Stimulated activated CD4-positive, alpha-beta T cell treated with anti-CD3 and anti-CD28 coated beads, TNF-alpha, amount 100 ng/mL, for 4 hours (primary cell): ENCODE results near the gene GNAT2.

ENCODE experiments used
- DNase-seq, 3 experiments: peaks; one replicate each; pipeline ENCODE4 v3.0.0-alpha.2; 2020; ENCODE audit warnings: low read depth in 3 of 3

The GNAT2 gene

DNA sequence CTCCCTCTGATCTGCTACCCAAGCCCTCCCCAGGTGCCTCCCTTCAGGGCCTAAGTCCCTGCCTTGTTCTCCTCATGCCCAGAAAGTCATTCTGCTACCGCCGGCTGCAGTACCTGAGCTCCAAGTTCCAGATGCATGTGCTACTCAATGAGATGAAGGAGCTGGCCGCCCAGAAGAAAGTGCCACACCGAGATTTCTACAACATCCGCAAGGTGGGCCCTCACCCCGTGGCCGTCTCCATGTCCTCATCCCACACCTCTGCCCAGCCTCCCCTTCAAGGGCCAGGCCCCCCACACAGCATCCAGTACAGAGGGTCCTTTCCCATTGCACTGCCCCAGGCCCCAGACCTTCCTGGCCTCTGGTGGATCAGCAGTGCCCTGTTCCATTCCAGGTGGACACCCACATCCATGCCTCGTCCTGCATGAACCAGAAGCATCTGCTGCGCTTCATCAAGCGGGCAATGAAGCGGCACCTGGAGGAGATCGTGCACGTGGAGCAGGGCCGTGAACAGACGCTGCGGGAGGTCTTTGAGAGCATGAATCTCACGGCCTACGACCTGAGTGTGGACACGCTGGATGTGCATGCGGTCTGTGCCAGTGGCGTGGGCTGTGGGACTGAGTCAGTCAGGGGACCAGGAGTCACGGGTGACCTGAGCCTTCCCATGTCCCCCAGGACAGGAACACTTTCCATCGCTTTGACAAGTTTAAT, 8.4 kb upstream of the GNAT2 start:
- DNase-seq = no peak

DNA sequence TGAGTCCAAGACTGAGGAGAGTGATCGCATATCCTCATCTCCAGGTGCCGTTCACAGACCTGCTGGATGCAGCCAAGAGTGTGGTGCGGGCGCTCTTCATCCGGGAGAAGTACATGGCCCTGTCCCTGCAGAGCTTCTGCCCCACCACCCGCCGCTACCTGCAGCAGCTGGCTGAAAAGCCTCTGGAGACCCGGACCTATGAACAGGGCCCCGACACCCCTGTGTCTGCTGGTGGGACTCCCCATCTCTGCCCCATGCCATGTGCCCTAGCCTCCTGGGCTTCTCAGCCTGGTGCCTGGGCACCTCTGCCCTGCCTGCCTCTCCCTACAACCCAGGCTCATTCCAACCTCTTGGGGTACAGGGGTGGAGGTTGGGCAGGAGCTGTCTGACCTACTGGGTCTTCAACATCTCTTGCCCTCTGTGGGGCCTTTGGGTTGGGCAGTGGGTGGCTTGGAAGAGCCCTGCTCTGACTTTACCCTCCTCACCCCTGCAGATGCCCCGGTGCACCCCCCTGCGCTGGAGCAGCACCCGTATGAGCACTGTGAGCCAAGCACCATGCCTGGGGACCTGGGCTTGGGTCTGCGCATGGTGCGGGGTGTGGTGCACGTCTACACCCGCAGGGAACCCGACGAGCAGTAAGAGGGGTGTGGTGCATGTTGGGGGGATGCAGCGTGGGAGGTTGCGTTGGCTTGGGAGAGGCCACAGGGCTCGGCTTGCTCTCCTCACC, 7.4 kb upstream of the GNAT2 start:
- no peak for DNase-seq

DNA sequence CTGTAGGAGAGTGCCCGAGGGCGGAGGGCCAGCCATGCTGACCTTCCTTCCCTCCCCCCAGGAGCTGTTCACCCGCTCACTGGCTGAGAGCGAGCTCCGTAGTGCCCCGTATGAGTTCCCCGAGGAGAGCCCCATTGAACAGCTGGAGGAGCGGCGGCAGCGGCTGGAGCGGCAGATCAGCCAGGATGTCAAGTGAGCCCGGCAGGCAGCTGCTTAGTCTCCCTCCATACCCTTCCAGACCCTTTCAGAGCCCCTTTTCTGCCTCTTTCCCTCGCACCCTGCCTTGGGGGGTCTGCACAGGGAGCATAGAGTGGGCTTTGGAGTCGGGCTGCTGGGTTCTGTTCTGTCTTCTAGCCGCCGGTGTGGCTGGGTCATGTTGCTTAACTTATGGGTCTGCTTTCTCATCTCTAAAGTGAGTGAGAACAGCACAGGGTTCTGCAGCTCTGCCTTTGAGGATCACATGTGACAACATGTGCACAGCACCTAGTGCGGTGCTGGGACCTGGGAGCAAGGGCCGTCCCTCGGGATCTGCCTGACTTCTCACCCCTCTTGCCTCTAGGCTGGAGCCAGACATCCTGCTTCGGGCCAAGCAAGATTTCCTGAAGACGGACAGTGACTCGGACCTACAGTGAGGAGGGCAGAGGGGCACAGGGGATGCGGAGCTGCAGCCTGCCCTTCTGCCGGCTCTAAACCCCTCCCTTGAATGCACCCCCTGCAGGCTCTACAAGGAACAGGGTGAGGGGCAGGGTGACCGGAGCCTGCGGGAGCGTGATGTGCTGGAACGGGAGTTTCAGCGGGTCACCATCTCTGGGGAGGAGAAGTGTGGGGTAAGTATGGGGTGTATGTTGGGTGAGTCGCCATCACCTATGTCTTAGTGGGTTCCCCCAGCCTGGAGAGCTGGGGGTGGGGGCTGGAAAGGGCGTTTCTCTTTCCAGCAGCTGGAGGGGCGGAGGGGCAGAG, 6.5 kb upstream of the GNAT2 start:
- DNase-seq = no peak

DNA sequence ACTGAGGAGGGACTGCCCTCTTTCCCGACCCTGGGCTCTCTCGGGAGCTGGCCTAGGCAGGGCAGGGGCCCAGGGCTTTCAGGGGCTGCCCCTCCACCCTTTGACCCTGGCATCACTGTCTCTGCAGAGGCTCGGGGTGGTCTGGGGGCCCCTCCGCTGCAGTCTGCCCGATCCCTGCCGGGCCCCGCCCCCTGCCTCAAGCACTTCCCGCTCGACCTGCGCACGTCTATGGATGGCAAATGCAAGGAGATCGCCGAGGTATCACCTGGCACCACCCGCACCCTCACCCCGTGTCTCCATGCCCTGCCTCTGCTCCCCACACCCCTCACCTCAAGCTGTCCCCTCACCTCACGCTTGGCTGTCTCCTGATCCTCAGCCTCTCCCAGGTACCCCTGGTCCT, 5.8 kb upstream of the GNAT2 start:
- DNase-seq = no peak

DNA sequence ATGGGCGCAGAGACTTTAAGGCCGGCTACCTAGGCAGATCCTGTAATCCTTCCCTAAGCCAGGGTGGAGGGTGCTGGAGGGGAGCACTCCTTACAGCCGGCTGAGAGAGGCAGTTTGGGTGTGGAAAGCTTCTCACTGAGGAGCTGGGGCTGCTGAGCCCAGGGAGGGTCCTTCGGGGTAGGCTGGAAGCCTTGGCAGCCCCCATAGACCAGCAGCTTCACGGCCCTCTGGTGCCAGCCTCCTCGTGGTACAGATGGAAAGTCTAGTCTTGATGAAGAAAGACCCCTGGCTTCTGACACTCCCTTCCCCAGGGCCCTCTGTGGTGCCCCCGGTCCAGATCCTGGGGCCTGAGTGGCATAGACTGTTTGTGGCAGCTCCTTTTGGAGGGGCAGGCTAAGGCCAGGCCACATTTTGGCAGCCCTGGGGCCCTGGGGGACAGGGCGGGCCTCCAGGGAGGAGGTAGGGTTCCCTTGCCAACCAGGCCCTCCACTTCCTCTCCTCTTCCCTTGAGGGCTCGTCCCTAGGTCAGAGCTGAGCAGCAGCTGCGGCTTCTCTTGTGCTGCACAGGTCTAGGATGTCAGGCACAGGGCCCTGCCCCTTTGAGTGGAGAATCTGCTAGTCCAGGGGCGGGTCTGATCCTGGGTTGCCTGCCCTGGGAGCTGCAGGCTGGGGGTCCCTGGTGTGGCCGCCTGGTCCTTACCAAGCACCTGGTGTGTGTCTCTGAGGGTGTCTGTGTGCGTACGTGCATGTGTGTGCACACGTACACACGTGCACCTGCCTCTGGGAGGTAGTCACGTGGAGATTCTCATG, 5.0 kb upstream of the GNAT2 start:
- no peak for DNase-seq

DNA sequence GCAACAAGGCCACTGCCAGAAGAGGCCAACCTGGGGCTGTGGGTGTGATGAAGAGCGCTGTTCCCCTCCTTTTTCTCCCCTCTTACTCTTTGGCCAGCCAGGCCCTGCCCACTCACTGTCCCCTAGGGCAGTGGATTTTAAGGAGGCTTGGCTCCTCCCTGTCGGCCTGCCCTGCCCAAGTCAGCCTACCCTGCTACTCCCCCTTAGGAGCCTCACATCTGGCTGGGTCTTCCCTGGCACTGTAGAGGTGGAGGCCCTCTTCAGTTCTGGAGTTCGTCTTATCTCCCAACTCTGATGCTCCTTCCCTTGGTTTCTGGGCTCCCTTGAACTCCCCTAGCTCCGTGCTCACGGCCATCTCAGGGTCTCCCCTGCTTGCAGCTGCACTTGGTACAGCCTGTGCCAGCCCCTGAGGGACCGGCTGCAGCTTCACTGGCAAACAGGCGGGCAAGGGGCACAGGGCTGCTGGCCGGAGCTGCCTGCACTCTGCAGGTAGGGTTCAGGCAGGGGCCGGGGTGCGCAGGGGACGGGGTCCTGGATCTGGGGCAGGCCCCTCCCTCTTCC, 4.3 kb upstream of the GNAT2 start:
- DNase-seq = no peak

DNA sequence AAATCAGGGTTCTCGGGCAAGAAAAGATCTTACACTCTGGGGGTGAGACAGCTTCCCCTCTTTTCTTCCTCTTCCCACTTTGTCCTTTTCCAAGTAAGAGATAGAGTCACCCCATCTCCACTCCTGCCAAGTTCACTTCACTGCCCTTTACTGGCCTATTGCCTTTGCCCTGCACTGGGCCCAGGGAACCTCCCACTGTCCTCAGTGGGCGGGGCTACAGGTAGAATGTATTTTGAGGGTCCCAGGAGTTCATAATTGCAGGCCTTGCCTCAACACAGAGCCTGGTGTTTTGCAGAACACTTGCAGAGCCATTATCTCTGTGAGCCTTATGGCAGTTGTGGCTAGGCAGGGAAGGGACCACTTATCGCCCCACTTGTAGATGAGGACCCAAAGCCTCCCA, 3.5 kb upstream of the GNAT2 start:
- no peak for DNase-seq

DNA sequence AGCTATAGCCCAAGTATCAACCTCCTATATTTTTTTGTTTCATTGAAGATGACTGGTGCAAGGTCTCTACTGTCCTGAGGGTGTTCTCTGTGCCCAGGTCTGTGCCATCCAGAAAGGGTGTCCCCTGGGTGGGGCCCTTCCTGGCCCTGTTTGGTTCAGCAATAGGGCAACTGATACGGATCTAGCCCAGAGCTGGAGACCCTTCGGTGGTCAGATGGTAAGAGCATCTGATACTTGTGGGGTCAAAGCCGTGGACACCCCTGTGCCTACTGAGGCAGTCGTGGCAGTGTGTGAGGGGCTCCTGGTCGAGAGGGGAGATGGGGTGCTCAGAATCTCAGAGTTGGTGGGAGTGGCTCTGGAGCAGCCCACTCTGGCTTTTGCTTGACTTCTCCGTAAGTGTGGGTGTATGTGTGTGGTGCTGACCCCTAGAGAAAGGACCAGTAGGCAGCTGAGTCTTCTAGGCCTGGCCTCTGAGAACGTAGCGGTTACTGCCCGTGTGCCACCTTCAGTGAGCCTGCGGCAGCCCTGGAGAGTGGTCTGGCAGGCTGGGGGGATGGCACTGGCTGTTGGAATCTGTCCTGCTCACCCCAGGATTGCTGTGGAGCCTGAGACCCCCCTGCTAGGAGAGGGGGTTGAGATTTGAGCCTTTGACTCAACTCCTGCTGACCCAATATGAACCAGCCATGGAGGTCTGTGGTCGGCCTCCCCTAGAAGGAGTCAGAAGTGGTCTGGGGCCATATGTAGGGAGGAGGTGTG, 2.9 kb upstream of the GNAT2 start:
- no peak for DNase-seq

DNA sequence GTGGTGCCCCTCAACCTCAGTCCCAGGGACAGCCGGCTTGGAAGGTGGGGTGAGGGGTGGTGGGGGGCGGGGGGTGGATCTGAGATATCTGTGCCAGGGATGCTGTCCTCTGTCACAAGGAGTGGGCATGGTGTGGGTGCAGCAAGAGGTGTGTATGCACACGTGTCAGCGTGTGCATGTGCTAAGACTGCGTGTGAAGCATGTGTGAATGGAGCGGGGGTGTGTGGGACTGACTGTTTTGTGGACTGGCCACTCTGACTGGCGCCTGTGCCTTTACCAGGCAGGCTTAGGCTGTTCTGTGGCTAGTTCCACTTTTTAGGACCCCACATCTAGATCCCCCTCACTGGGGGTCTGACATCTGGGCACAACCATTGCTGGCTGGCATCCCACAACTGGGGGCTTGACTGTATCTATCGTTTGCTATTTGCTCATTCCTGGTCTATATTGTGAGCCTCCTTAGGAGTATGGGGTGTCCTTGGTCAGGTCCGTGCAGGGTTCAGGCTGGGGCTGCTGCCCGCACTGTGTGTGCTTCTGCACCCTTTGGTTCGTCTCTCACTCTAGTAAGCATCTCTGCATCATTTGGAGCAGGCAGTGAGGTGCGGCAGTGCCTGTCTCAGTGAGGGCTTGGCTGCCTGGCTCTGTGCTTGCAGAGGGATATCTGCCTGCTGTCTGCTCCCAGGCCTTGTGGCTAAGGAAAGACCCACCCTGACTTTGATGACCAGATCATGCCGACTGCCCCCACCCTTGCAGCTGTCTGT, 2.1 kb upstream of the GNAT2 start:
- no peak for DNase-seq

DNA sequence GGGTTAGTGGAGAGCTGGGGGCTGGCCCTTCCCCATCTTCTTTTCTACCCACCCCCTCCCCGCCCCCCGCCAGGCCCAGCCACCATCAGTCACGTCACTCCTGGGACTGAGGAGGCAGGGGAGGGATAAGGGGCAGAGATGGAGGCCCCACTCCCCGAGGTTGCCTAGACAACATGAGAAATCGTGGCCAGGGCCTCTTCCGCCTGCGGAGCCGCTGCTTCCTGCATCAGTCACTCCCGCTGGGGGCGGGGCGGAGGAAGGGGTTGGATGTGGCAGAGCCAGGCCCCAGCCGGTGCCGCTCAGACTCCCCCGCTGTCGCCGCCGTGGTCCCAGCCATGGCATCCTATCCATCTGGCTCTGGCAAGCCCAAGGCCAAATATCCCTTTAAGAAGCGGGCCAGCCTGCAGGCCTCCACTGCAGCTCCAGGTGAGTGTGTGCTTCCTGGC, 1.4 kb upstream of the GNAT2 start:
- DNase-seq = peak; percentile 90 to 94 (median 91)

DNA sequence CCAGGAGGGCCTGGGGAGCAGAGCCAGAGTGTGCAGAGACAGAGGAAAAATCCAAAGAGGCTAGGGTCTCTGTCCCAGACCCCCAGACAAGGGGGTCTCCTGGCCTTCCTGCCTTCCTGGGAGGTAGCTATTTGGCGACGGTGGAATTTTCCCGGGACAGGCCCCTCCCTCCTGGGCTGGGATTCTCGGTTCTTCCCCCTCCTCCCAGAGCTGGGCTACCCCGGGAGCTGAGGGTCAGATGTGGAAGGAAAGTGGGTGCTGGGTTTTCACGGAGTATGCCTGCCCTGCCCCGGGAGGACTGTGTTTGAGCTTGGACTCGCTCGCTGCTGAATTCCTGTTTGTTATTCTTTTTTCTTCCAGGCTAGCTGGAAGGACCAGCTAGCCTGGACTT, 980 bp upstream of the GNAT2 start:
- DNase-seq = no peak

DNA sequence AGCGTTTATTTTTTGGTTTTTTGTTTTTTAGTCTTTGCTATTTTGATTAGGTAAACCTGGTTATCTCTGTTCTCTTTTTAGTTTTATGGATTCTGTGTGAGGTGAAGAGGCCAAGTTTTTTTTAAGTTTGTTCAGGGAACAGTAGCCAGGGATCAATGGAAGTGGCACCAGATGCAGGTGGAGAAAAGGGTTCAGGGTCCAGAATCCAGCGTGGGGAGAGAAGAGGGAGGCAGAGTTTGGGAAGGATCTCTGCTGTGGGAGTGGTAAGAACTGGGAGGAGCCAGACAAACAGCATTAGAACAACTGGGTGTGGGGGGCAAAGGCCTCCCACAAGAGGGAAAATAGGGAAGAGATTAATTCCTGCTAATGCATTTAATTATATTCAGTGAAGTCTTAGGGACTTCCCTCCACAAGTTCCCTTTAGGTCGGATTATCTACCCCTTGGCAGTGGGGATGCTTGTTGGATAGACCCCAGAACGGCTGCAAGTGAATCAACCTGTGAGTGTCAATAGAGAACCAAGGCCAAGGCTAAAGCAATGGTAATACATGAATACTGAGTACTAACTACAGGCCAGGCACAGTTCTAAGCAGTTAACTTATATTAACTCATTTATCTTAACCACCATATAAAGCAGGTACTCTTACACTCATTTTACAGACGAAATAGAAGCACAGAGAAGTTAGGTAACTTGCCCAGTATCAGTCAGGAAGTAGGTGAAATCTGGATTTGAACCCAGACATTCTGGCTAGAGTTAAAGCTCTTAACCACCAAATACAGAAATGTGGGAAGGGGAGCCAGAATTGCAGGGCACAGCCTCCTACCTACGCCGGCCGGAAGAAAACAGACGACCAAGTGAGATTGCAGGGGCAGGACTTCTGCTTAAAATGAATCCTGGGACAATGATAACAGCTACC, 498 bp downstream of the GNAT2 start:
- DNase-seq = no peak

DNA sequence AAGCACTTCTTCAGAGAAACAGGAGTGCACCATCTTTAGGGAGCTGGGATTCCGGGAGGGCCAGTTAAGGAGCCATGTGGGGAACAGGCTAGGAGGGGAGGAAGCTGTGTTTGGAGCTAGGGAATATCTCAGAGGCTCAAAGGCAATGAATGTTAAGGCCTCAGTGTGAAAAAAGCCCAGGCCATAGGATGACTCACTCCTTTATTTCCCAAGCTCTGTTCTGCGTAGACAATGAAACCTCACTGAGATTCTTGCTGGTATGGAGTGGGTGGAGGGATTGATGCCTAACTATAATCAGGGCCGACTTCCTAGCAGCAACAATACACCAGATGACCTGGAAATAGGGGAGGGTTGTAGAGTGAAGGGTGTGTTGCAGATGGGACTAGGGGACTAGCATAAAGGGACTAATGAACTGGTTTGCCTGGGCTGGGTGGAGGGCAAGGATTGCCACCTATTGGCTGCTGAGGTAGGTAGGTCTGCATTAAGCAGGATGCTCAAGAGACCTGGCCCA, 2.1 kb downstream of the GNAT2 start:
- no peak for DNase-seq

DNA sequence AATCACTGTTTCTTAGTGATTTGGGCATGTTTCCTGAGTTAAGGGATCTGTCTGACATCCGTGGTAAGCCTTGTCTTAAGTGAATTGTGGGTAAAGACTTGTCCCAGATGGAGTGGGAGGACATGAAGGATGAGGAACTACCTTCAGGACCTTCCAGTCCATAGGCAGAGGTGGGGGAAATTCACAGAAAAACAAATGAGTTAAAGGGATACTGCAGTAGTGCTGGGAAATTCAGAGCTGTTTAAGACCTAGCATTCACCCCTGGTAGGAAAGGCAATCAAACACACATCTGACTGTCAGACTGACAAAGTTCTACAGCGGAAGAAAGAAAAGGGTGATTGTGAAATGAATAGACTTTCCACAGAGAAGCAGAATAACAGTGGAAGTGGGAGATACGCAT, 3.0 kb downstream of the GNAT2 start:
- no peak for DNase-seq

DNA sequence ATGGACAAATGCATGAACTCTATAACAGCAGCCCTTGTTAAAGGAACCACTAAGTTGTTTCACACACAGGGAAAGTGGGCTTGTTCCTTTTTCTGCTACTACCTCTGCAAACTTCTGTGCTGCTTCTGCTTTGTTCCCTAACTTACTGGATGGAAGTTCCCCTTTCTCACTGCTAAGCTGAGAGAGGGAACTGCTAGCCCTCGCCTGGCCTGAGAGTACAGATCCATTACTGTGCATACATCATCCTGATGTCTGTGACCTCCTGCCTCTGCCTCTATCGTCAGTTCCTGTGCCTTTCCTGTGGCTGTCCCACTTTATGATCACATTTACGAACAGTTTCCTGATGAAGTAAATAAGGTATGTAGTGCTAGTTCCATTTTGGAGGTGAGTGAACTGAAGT, 3.5 kb downstream of the GNAT2 start:
- no peak for DNase-seq

DNA sequence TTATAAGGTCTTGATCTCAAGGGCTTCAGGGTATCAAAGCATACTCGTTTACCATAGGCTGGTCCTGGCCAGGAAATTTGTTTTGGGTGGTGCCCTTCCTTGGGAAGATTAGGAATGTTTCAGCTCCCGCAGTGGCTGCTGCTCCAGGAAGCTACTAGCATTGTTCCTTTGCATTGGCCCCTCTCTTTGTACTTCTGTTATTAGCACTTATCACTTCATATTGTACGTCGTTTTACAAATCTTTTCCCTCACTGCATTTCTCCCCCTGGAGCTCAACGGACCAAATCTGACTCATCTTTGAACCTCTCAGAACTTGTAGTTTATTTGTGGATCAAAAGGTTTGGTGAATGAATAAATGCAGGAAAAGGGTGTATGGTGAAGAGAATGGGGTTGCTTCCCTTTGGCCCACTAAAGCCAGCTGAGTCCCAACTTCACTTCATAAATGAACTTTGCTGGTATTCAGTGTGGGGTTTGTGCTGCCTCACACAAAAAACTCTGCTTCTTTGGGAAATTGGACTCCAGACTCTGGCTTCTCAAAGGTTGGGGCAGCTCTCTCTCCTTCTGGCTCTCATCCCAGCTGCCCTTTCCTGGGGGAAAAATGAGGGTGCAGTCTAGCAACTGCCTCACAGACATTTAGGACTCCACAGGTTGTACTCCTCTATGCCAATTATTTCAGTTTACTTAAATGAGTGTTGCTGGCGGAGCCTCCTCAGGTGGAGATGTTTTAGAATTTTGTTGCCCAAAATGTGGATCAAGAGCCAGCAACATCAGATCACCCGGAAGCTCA, 5.9 kb downstream of the GNAT2 start:
- DNase-seq = no peak

DNA sequence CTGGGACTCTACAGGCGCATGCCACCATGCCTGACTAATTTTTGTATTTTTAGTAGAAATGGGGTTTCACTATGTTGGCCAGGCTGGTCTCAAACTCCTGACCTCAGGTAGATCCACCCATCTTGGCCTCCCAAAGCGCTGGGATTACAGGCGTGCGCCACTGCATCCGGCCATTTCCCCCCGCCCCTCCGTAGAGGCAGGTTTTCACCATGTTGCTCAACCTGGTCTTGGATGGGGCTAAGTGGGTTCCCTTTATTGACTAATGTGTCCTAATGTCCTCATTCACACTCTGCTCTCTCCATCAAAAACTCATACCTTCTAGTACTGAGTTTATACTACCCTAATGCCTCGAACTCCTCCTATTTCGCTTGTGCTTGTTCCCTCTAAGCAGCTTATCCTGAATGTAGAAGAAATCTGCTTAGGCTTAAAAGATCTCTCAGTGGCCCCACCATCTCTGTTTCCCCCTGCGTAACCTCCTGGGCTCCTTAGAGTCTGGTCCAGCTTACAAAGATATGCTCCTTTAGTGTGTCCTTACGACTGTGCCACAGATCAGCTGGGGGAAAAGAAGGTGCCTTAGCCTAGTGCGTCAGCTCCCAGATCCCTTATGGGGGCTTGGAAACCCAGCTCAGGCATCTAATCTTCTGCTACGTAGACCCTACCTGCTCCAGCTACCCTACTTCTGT, 8.0 kb downstream of the GNAT2 start:
- no peak for DNase-seq
